ENCODE results near the gene PTGER1. TPM values are rescaled to one million over a fixed set of nuclear protein-coding genes. Genes with fewer than 3 reads are reported as not detected.

The PTGER1 gene
- total and polyA plus RNA-seq, 9 of the 15 experiments (the other 6 are each of a cell fraction or from before 2014, with no cell fraction given) = 0.06 to 0.36 (median 0.31) TPM; not detected in 5

DNA sequence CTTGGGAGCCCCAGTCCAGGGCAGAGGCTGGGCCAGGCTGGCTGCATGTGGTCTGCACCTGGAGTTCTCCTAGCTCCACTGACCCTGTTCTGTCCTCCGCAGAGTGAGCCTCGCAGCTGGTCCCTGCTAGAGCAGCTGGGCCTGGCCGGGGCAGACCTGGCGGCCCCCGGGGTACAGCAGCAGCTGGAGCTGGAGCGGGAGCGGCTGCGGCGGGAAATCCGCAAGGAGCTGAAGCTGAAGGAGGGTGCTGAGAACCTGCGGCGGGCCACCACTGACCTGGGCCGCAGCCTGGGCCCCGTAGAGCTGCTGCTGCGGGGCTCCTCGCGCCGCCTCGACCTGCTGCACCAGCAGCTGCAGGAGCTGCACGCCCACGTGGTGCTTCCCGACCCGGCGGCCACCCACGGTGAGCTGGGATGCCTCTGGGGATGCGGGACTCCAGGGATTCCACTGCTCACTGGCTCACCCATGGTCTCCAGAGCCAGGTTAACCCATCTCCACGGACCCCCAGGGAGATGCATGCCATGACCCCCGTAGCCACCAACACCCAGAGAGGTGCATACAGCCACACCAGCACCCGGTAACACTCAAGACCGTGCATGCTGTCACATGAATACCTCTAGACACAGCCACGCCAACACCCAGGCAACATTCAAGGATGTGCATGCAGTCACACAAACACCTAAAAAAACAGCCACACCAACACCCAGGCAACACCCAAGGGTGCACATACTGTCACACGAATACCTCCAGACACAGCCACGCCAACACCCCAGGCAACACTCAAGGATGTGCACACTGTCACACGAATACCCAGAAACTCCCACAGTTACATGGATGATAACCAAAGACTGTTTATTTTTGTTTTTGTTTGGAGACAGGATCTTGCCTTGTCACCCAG lies 33.9 kb downstream of the PTGER1 start (continued):
- TF ChIP-seq, protein P1, sequence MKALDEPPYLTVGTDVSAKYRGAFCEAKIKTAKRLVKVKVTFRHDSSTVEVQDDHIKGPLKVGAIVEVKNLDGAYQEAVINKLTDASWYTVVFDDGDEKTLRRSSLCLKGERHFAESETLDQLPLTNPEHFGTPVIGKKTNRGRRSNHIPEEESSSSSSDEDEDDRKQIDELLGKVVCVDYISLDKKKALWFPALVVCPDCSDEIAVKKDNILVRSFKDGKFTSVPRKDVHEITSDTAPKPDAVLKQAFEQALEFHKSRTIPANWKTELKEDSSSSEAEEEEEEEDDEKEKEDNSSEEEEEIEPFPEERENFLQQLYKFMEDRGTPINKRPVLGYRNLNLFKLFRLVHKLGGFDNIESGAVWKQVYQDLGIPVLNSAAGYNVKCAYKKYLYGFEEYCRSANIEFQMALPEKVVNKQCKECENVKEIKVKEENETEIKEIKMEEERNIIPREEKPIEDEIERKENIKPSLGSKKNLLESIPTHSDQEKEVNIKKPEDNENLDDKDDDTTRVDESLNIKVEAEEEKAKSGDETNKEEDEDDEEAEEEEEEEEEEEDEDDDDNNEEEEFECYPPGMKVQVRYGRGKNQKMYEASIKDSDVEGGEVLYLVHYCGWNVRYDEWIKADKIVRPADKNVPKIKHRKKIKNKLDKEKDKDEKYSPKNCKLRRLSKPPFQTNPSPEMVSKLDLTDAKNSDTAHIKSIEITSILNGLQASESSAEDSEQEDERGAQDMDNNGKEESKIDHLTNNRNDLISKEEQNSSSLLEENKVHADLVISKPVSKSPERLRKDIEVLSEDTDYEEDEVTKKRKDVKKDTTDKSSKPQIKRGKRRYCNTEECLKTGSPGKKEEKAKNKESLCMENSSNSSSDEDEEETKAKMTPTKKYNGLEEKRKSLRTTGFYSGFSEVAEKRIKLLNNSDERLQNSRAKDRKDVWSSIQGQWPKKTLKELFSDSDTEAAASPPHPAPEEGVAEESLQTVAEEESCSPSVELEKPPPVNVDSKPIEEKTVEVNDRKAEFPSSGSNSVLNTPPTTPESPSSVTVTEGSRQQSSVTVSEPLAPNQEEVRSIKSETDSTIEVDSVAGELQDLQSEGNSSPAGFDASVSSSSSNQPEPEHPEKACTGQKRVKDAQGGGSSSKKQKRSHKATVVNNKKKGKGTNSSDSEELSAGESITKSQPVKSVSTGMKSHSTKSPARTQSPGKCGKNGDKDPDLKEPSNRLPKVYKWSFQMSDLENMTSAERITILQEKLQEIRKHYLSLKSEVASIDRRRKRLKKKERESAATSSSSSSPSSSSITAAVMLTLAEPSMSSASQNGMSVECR (CRISPR knock-in tag; IDR thresholded peaks at IDR 0.05) = 0 out of 2 replicates have a peak, but pooled peaks have one; percentile 14
- TF ChIP-seq ELF1 (tag; IDR thresholded peaks at IDR 0.05) = no peak
- no peak for TF ChIP-seq ATF7 (IDR thresholded peaks at IDR 0.05)
- peak; percentile 61 for TF ChIP-seq RBFOX2 (IDR thresholded peaks at IDR 0.05; ENCODE audit: low read depth, low read length)
- no peak for TF ChIP-seq NR0B1 (IDR thresholded peaks at IDR 0.05; ENCODE audit: partially characterized antibody)
- no peak for TF ChIP-seq ATF2 (CRISPR knock-in tag; IDR thresholded peaks at IDR 0.05)
- no peak for TF ChIP-seq KLF6 (CRISPR knock-in tag; IDR thresholded peaks at IDR 0.05; ENCODE audit: borderline replicate concordance)
- TF ChIP-seq SNRNP70 (optimal IDR thresholded peaks at IDR 0.05; ENCODE audit: low read depth, low read length) = no peak
